Pancreas (tissue), 10 donors: ENCODE results near the gene RASSF4. TPM values are rescaled to one million over a fixed set of nuclear protein-coding genes. Genes with fewer than 3 reads are reported as not detected.

Experiments
- ATAC-seq, 4 donors: fragments of 200-7000 bp; cut with Tn5 transposase; one replicate each; pipeline versions ENCODE4 v1.8.0 to v1.9.1; 2020; ENCODE audit warnings: mild to moderate bottlenecking in 4 of 4, moderate library complexity in 4 of 4
- DNase-seq, 6 donors: peaks; one replicate each; pipeline ENCODE4 v3.0.0-alpha.2; 2020
- FAIRE-seq: peaks from 2 replicates; lab custom pipeline; 2012; peaks lifted over from hg19 to GRCh38; lab: Jason Lieb, UNC
- H3K27ac ChIP-seq, 4 donors: fragments of 200-600 bp; sonication (generic); 1 replicate in 3 of 4; 2 replicates in 1 of 4; pipeline versions ENCODE4 v1.5.0 to v1.8.0; 2020
- H3K27me3 ChIP-seq, 4 donors: fragments of 200-600 bp; one replicate each; pipeline ENCODE4 v1.8.0; 2021
- H3K36me3 ChIP-seq, 3 donors: fragments of 200-600 bp; sonication (generic) in 1 of 3; one replicate each; pipeline versions ENCODE4 v1.5.0 to v1.8.0; 2020 to 2021
- H3K4me1 ChIP-seq, 3 donors: fragments of 200-600 bp; one replicate each; pipeline ENCODE4 v1.8.0; 2021
- H3K4me3 ChIP-seq, 4 donors: fragments of 200-600 bp; sonication (generic) in 2 of 4; one replicate each; pipeline versions ENCODE4 v1.5.0 to v1.8.0; 2020 to 2021
- H3K9me3 ChIP-seq, 4 donors: fragments of 200-600 bp; one replicate each; pipeline ENCODE4 v1.8.0; 2021
- WGBS, 2 donors: extraction: QIAGEN DNeasy Blood & Tissue Kit; methylation state at CpG; one replicate each; pipeline ENCODE4 v1.1.7; 2013; 5-methylcytosine and 5-hydroxymethylcytosine counted together
- intact Hi-C, 3 donors: fragments of 100-400 bp; cut with DNase I; formaldehyde crosslinking; loops; one replicate each; pipeline versions ENCODE4 v1.11.1 to v1.14.2; 2022
- polyA plus RNA-seq, 2 donors: library from polyadenylated mRNA; stranded (reverse); fragments of 200-250 nt; gene quantifications; one replicate each; pipeline ENCODE4 v1.2.3, GENCODE V29; 2013
- total RNA-seq, 6 donors: library from RNA; stranded (reverse); fragmentation: NEBNext Ultra II Directional in 4 of 6; extraction: Animal tissue kit (Norgen Biotek cat#: 25700) in 4 of 6; gene quantifications; one replicate each; pipeline versions ENCODE4 v1.2.1 to v1.2.4, GENCODE V29; 2021 to 2023
- TF ChIP-seq, protein P1 (sequence below), 4 donors: fragments of 200-600 bp; sonication (generic) in 3 of 4; IDR thresholded peaks; one replicate each; pipeline versions ENCODE4 v1.5.0 to v1.8.0; 2021; ENCODE audit warnings: antibody characterized with exemption in 4 of 4
- donor health status: healthy with polysubstance abuse.
- donor health status: DM: no; HTN: no; CAD: no; lungs with moderate emphysema.
- donor health status: DM: no; HTN: no; CAD: no.
- donor health status: control.
- donor health status: control.
- donor health status: Bipolar disorder and iron deficiency.
- donor health status: DM: yes; HTN: yes; CAD: no.
- donor health status: DM: no; HTN: no; CAD: no.
- donor health status: DM: no; HTN: no; CAD: no.
- donor health status: DM: yes; HTN: yes; CAD: no.

RASSF4 gene
- total and polyA plus RNA-seq, 8 donors: 13.9 to 100 (median 37.8) TPM

DNA sequence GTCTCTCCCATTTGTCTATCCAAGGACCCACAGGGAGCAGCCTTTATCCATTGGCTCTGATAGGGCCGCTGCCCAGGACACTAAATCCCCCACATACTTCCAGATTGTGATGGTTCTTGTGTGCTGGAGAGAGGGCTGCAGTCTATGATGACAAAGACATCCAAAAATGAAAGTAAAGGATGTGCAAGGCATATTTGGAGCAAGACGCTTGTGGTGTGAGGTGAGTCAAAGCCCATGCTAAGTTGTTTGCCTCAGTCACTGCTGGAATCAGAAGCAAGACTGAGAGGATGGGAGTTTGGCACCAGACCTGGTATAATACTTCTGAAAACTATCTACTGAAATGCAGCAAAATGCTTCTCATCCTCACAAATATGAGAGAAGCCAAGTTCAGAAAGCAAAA, 63.8 kb downstream of the RASSF4 start:
- 89 to 94% methylated on average over 2 of the region's 2 CpGs for WGBS, 2 donors
- FAIRE-seq: no peak

DNA sequence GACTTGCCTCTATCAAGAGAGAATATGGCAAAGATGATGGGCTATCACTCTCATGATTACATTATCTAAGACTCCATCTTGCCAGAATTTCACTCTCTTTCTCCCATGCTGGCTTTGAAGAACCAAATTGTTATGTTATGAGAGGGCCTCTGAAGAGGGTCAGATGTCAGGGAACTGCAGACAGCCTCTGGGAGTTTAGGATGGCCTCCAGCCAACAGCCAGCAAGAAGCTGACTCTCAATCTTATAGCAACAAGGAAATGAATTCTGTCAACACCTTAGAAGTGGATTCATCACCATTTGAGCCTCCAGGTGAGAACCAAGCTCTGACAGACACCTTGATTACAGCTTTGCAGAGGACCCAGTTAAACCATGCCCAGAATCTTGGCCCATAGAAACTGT, 74.7 kb downstream of the RASSF4 start:
- H3K36me3 ChIP-seq: no peaks in the 10 kb centered on the region
- DNase-seq (no peak), FAIRE-seq (no peak), ATAC-seq (no peak)
- no peaks in the 10 kb centered on the region for H3K4me1 ChIP-seq
- no peaks in the 10 kb centered on the region for H3K27me3 ChIP-seq
- TF ChIP-seq, protein P1, sequence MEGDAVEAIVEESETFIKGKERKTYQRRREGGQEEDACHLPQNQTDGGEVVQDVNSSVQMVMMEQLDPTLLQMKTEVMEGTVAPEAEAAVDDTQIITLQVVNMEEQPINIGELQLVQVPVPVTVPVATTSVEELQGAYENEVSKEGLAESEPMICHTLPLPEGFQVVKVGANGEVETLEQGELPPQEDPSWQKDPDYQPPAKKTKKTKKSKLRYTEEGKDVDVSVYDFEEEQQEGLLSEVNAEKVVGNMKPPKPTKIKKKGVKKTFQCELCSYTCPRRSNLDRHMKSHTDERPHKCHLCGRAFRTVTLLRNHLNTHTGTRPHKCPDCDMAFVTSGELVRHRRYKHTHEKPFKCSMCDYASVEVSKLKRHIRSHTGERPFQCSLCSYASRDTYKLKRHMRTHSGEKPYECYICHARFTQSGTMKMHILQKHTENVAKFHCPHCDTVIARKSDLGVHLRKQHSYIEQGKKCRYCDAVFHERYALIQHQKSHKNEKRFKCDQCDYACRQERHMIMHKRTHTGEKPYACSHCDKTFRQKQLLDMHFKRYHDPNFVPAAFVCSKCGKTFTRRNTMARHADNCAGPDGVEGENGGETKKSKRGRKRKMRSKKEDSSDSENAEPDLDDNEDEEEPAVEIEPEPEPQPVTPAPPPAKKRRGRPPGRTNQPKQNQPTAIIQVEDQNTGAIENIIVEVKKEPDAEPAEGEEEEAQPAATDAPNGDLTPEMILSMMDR (IDR thresholded peaks at IDR 0.05): no peak
- no peak overlapping the region for H3K27ac ChIP-seq
- intact Hi-C loops: no loop called here
- no peaks in the 10 kb centered on the region for H3K9me3 ChIP-seq
- no peak overlapping the region for H3K4me3 ChIP-seq

More for the DNA sequence above, 63.8 kb downstream of the RASSF4 start:
- Histone ChIP-seq H3K27ac (no peak overlapping the region), H3K4me3 (no peak overlapping the region), H3K27me3 (no peaks in the 10 kb centered on the region), H3K4me1 (no peaks in the 10 kb centered on the region), H3K36me3 (no peaks in the 10 kb centered on the region), H3K9me3 (no peaks in the 10 kb centered on the region)
- TF ChIP-seq, protein P1 (IDR thresholded peaks at IDR 0.05): no peak
- DNase-seq: no peak
- intact Hi-C loops: no loop called here
- no peak for ATAC-seq

DNA sequence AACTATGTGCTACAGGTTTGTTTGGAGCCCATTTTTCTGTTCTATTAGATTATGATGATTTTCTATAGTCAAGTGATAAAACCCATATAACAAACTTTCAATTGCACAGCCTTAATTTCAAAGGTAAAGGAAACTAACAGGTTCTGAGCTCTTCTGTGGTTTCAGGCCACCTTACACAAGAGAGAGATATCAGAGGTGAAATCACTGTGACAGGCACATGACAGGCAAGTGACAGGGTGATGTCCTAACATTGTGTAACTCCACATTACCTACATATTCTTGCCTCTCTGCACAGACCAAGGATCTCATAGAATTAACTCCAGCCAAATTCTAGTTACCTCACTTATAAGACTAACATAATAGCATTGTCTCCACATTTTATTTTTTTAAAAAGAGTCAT, 76.1 kb downstream of the RASSF4 start:
- Histone ChIP-seq H3K4me3 (no peak overlapping the region), H3K9me3 (no peaks in the 10 kb centered on the region), H3K36me3 (no peaks in the 10 kb centered on the region), H3K27ac (no peak overlapping the region), H3K27me3 (no peaks in the 10 kb centered on the region), H3K4me1 (no peaks in the 10 kb centered on the region)
- no peak for FAIRE-seq
- TF ChIP-seq, protein P1 (IDR thresholded peaks at IDR 0.05): no peak
- DNase-seq: no peak
- no peak for ATAC-seq
- intact Hi-C loops: no loop called here

DNA sequence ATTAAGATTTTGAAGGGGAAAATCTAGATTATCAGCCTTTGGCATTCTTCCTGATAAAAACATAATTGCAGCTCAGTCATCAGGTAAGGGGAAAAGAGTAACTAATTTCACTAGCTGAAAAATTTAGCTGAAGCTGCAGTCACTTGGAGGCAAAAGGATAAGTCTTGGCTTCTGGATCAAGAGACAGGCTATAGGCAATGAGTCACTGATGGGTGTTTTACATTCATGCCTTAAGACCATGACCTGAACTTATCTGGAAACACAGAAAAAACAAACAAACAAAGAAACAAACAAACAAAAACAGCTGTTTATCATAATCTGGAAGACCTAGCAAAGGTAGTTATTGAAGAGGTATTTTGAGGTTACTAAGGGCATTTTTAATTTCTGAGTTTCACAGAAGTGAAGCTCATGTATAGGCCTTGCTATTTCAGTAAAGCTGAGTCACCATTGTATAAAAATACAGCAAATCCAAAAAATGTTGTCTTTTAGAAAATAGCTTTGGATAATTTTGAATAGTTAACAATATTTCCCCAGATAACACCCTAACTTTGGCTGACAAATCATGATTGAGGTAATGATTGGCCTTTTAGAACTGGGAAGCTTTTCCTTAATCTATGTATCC, 81.4 kb downstream of the RASSF4 start:
- H3K9me3 ChIP-seq: no peaks in the 10 kb centered on the region
- H3K36me3 ChIP-seq: no peaks in the 10 kb centered on the region
- intact Hi-C loops: no loop called here
- no peaks in the 10 kb centered on the region for H3K4me1 ChIP-seq
- no peak overlapping the region for H3K27ac ChIP-seq
- H3K27me3 ChIP-seq: no peaks in the 10 kb centered on the region
- no peak for FAIRE-seq
- ATAC-seq: no peak
- DNase-seq: no peak
- no peak overlapping the region for H3K4me3 ChIP-seq
- TF ChIP-seq, protein P1 (IDR thresholded peaks at IDR 0.05): no peak

DNA sequence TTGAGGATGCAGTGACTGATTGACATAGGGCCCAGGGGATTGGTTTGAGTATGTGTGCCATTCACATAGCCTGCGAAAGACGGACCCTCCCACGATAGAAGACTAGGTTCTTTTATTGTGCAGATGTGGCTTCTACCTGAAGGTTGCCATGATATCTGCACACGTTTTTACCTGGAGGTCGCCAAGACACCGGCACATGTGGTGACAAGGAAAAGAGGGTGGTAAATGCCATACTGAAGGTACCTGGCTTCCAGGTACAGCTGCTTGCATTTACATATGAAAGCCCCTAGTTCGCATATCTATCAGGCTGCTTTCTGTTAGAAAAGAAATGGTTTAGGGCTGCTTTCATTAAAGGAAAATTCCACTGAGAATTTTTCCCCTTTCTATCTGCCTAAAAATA, 84.7 kb downstream of the RASSF4 start:
- no peak for DNase-seq
- intact Hi-C loops: no loop called here
- H3K9me3 ChIP-seq: no peaks in the 10 kb centered on the region
- no peak overlapping the region for H3K27ac ChIP-seq
- ATAC-seq: no peak
- H3K4me1 ChIP-seq: no peaks in the 10 kb centered on the region
- H3K36me3 ChIP-seq: no peaks in the 10 kb centered on the region
- TF ChIP-seq, protein P1 (IDR thresholded peaks at IDR 0.05): no peak
- no peak overlapping the region for H3K4me3 ChIP-seq
- no peaks in the 10 kb centered on the region for H3K27me3 ChIP-seq
- 65% methylated on average over 7 of the region's 7 CpGs for WGBS, 2 donors
- FAIRE-seq: no peak

Other genes starting within 250 kb of the RASSF4 start
- 1 to 10 TPM; 1.2 to 2.8 (median 2.3) TPM for gene TMEM72, start 48.5 kb upstream of the RASSF4 start, total RNA-seq
- gene TMEM72, start 48.5 kb upstream of the RASSF4 start, polyA plus RNA-seq: 1 to 10 TPM; 4.6 to 7.7 TPM
- 100 to 1,000 TPM in 4 of 6 donors, 10 to 100 TPM in 2; 68.9 to 222 (median 150) TPM for gene DEPP1, start 19.0 kb downstream of the RASSF4 start, total RNA-seq
- gene DEPP1, start 19.0 kb downstream of the RASSF4 start, polyA plus RNA-seq: 100 to 1,000 TPM; 217 to 270 TPM
- 10 to 100 TPM; 12.9 to 21.8 (median 20.0) TPM for gene ZNF22, start 41.1 kb downstream of the RASSF4 start, total RNA-seq
- 10 to 100 TPM; 12.6 to 18.9 TPM for gene ZNF22, start 41.1 kb downstream of the RASSF4 start, polyA plus RNA-seq